Left renal pelvis (tissue), 4 donors: ENCODE results near the gene CDH13. TPM values are rescaled to one million over a fixed set of nuclear protein-coding genes. Genes with fewer than 3 reads are reported as not detected.

Experiments
- DNase-seq, 4 donors: peaks; one replicate each; pipeline ENCODE4 v3.0.0-alpha.2; 2013; ENCODE audit warnings: low read depth in 4 of 4, low spot score in 3 of 4
- polyA plus RNA-seq, 4 donors: library from polyadenylated mRNA; unstranded; fragments of 120-200 nt; gene quantifications; one replicate each; pipeline ENCODE4 v1.2.1, GENCODE V29; 2013; ENCODE audit not compliant: insufficient read length in 4 of 4

The CDH13 gene
- polyA plus RNA-seq, 4 donors = 4.9 to 18.0 (median 11.3) TPM

GRCh38 chr16:83438326-83438725 is 811.6 kb downstream of the CDH13 start:
- DNase-seq = no peak

- DNase-seq = no peak
Observed at GRCh38 chr16:83439412-83439811, 812.6 kb downstream of the CDH13 start.

GRCh38 chr16:83441517-83441916 is 814.7 kb downstream of the CDH13 start:
- no peak for DNase-seq

- DNase-seq = no peak
Observed at GRCh38 chr16:83443972-83444371, 817.2 kb downstream of the CDH13 start.

GRCh38 chr16:83447560-83447959 is 820.8 kb downstream of the CDH13 start:
- DNase-seq = no peak

GRCh38 chr16:83449861-83450260 is 823.1 kb downstream of the CDH13 start:
- no peak for DNase-seq

GRCh38 chr16:83453977-83454376 is 827.2 kb downstream of the CDH13 start:
- DNase-seq = no peak

GRCh38 chr16:83455716-83456115 is 828.9 kb downstream of the CDH13 start:
- no peak for DNase-seq

GRCh38 chr16:83456934-83457333 is 830.2 kb downstream of the CDH13 start:
- DNase-seq = no peak

- DNase-seq = no peak
Observed at GRCh38 chr16:83458612-83459011, 831.8 kb downstream of the CDH13 start.

- DNase-seq = no peak
Observed at GRCh38 chr16:83464991-83465390, 838.2 kb downstream of the CDH13 start.

GRCh38 chr16:83470416-83470815 is 843.6 kb downstream of the CDH13 start:
- no peak for DNase-seq

GRCh38 chr16:83472776-83473501 is 846.2 kb downstream of the CDH13 start:
- DNase-seq = no peak

GRCh38 chr16:83473926-83474650 is 847.3 kb downstream of the CDH13 start:
- DNase-seq = no peak

- no peak for DNase-seq
Observed at GRCh38 chr16:83475108-83475507, 848.3 kb downstream of the CDH13 start.

- no peak for DNase-seq
Observed at GRCh38 chr16:83481589-83481988, 854.8 kb downstream of the CDH13 start.

- DNase-seq = no peak
Observed at GRCh38 chr16:83482545-83483162, 855.9 kb downstream of the CDH13 start.

- no peak for DNase-seq
Observed at GRCh38 chr16:83490073-83490472, 863.3 kb downstream of the CDH13 start.

- DNase-seq = no peak
Observed at GRCh38 chr16:83494459-83494858, 867.7 kb downstream of the CDH13 start.

GRCh38 chr16:83501481-83501880 is 874.7 kb downstream of the CDH13 start:
- DNase-seq = no peak

- DNase-seq = no peak
Observed at GRCh38 chr16:83508295-83508694, 881.5 kb downstream of the CDH13 start.

GRCh38 chr16:83509316-83509715 is 882.5 kb downstream of the CDH13 start:
- DNase-seq = no peak
